Osteocyte (in vitro differentiated cells): Measurements from ENCODE around the gene HSPA2. TPM values are rescaled to one million over a fixed set of nuclear protein-coding genes. Genes with fewer than 3 reads are reported as not detected.
A peak's percentile ranks its signal among the peaks of the same experiment; 100 is the strongest.

Experiments
- DNase-seq: peaks from one replicate; pipeline ENCODE4 v3.0.0; 2021; ENCODE audit warnings: mixed read lengths; ENCODE audit not compliant: unreplicated experiment; ENCODE audit errors: extremely low spot score
- H3K27ac Mint-ChIP-seq: one replicate; pipeline ENCODE4 v1.8.0; 2021; ENCODE audit warnings: mild to moderate bottlenecking, mixed read lengths; ENCODE audit not compliant: unreplicated experiment
- H3K27me3 Mint-ChIP-seq: one replicate; pipeline ENCODE4 v1.8.0; 2021; ENCODE audit warnings: mixed read lengths; ENCODE audit not compliant: unreplicated experiment
- H3K36me3 Mint-ChIP-seq: one replicate; pipeline ENCODE4 v1.8.0; 2021; ENCODE audit warnings: mixed read lengths; ENCODE audit not compliant: unreplicated experiment
- H3K4me1 Mint-ChIP-seq: one replicate; pipeline ENCODE4 v1.8.0; 2021; ENCODE audit warnings: mixed read lengths; ENCODE audit not compliant: unreplicated experiment
- H3K4me3 Mint-ChIP-seq: one replicate; pipeline ENCODE4 v1.8.0; 2021; ENCODE audit warnings: mild to moderate bottlenecking, moderate library complexity, mixed read lengths; ENCODE audit not compliant: unreplicated experiment
- H3K9me3 Mint-ChIP-seq: one replicate; pipeline ENCODE4 v1.8.0; 2021; ENCODE audit warnings: mixed read lengths; ENCODE audit not compliant: unreplicated experiment
- CTCF ChIP-seq: fragments of 200-600 bp; sonication (generic); IDR thresholded peaks from 2 replicates; pipeline ENCODE4 v1.5.0; 2021; ENCODE audit warnings: antibody characterized with exemption, mild to moderate bottlenecking, moderate library complexity
- total RNA-seq: library from RNA; stranded (reverse); gene quantifications from 2 replicates; pipeline ENCODE4 v1.2.1, GENCODE V29; 2021

HSPA2 gene
- total RNA-seq, 1 donor from 2014 or later, result 2.1 TPM

GRCh38 chr14:64507376-64508156 lies 33.0 kb upstream of the HSPA2 start:
- no peak for DNase-seq
- Mint-ChIP-seq H3K9me3 (no peaks in the 10 kb centered on the region), H3K4me1 (peaks cover 68% of the 10 kb centered on the region), H3K27me3 (no peaks in the 10 kb centered on the region), H3K4me3 (peak overlapping the region; percentile 87), H3K36me3 (peaks cover 2% of the 10 kb centered on the region), H3K27ac (peak overlapping the region; percentile 85)
- no peak for TF ChIP-seq CTCF

DNA sequence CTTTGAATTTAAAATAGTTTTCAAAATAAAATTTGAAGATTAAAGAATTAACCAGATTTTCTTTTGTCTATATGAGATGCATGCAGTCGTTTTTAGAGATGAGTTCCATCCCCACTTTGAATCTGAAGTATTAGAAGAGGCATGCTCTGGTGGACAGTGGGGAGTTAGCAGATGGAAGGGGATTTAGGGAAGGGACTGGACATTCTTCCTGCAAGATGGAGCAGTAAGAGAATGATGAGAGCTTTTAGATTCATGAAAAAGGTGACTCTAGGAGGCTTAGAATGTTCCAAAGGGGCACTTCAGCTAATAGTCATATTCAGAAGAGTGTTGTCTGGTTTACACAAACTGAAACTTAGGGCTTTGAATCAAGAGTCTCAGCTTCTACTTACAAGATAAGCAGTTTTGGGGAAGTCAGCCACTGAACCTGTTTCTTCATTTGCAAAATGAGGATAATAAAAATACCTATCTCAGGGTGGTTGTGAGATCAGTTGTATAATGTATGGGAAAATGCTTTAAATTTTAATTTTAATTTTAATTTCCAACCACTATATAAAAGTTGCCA lies 32.2 kb upstream of the HSPA2 start:
- TF ChIP-seq CTCF, result no peak
- no peak for DNase-seq
- Mint-ChIP-seq H3K9me3 (no peaks in the 10 kb centered on the region), H3K27ac (no peak overlapping the region), H3K4me1 (peaks cover 68% of the 10 kb centered on the region), H3K4me3 (peak overlapping the region; percentile 87), H3K27me3 (no peaks in the 10 kb centered on the region), H3K36me3 (peaks cover 2% of the 10 kb centered on the region)

DNA sequence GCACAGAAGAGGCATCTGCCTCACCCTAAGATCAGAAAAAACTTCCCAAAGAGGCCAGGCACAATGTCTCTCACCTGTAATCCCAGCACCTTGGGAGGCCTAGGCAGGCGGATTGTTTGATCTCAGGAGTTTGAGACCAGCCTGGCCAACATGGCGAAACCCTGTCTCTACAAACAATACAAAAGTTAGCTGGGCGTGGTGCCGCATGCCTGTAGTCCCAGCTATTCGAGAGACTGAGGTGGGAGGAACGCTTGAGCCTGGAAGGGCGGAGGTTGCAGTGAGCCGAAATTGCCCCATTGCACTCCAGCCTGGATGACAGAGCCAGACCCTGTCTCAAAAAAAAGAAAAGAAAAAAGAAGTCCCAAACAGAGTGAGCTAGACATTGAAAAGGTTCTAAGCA lies 31.5 kb upstream of the HSPA2 start:
- peak overlapping the region; percentile 75 for H3K27ac Mint-ChIP-seq
- DNase-seq, result no peak
- H3K36me3 Mint-ChIP-seq, result peaks cover 2% of the 10 kb centered on the region
- H3K27me3 Mint-ChIP-seq, result no peaks in the 10 kb centered on the region
- no peak for TF ChIP-seq CTCF
- peaks cover 72% of the 10 kb centered on the region for H3K4me1 Mint-ChIP-seq
- no peak overlapping the region for H3K4me3 Mint-ChIP-seq
- no peaks in the 10 kb centered on the region for H3K9me3 Mint-ChIP-seq

GRCh38 chr14:64510825-64511671 lies 29.5 kb upstream of the HSPA2 start:
- peak; percentile 90 for TF ChIP-seq CTCF
- H3K27me3 Mint-ChIP-seq, result no peaks in the 10 kb centered on the region
- no peak overlapping the region for H3K4me3 Mint-ChIP-seq
- H3K36me3 Mint-ChIP-seq, result peaks cover 2% of the 10 kb centered on the region
- peaks cover 75% of the 10 kb centered on the region for H3K4me1 Mint-ChIP-seq
- no peaks in the 10 kb centered on the region for H3K9me3 Mint-ChIP-seq
- peak overlapping the region; percentile 66 for H3K27ac Mint-ChIP-seq
- DNase-seq, result no peak

GRCh38 chr14:64513271-64513670 lies 27.3 kb upstream of the HSPA2 start:
- Mint-ChIP-seq H3K36me3 (peaks cover 2% of the 10 kb centered on the region), H3K4me1 (peaks cover 61% of the 10 kb centered on the region), H3K4me3 (no peak overlapping the region), H3K27me3 (no peaks in the 10 kb centered on the region), H3K27ac (no peak overlapping the region), H3K9me3 (no peaks in the 10 kb centered on the region)
- no peak for DNase-seq
- TF ChIP-seq CTCF, result no peak
